Measurements from ENCODE around the gene HINT2.

The HINT2 gene

DNA sequence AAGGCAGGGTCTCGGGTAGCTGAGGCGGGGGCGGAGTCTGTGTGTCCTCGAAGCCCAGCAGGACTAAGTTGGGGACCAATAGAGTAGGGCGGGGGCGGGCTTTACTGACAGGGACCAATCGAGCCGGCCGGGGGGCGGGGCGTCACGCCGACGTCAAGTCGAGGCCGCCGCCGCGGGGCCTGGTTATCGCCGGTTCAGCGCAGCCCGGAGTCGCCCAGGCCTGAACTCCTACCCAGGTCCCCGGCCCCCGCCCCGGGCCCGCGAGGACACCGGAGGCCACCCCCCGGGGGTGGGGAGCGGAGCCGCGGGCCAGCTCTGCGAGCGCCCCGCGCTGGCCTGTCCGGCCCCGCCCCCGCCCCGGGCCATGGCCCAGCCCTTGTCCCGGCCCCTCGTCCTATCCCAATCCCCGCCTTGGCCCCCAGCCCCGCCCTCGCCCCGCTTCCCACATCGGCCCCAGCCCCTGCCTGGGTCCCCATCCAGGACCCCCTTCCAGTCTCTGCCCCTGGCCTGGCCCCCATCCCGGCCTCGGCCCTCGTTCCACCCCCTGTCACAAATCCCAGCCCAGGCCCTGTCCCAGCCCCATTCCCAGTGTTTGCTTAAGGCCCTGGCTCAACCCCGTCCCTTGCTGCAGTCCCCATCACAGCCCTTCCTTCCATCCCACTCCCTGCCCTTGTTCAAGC lies 14.4 kb upstream of the HINT2 start, which contains the start of gene TMEM8B:
TSS of gene TMEM8B (plus strand) at position 145 of the 680 bp plus-strand sequence. CDS start at position 365, 220 bp downstream.
- H3K9me2 ChIP-seq (replicated peaks; ENCODE audit: low read depth, low read length): no peaks in the 10 kb centered on the region
- H3K4me1 ChIP-seq (ENCODE audit: insufficient read depth, low read length, poor library complexity, severe bottlenecking): peaks cover 54% of the 10 kb centered on the region
- H3K4me3 ChIP-seq (ENCODE audit: low read length, poor library complexity, severe bottlenecking): peak within 1 kb of the TSS; percentile 84
- no peaks in the 10 kb centered on the region for H3K9me3 ChIP-seq (ENCODE audit: insufficient read depth, low read depth, low read length)
- no peaks in the 10 kb centered on the region for H3F3A ChIP-seq (ENCODE audit: low read depth)
- no peaks in the 10 kb centered on the region for H4K20me1 ChIP-seq (ENCODE audit: insufficient read depth, low read length, poor library complexity, severe bottlenecking)
- no peaks in the 10 kb centered on the region for H3K36me3 ChIP-seq (ENCODE audit: insufficient read depth, low read length)
- H3K27me3 ChIP-seq (ENCODE audit: insufficient read depth, low read length, poor library complexity, severe bottlenecking): no peaks in the 10 kb centered on the region
- H3K79me2 ChIP-seq (ENCODE audit: insufficient read depth, low read length): no peaks in the 10 kb centered on the region
- peak within 1 kb of the TSS; percentile 95 for H3K4me2 ChIP-seq (ENCODE audit: low read depth, low read length, poor library complexity, severe bottlenecking)
- H3K9ac ChIP-seq (ENCODE audit: low read depth, low read length, poor library complexity, severe bottlenecking): peak within 1 kb of the TSS; percentile 79
- H2AFZ ChIP-seq (ENCODE audit: low read length): peak within 1 kb of the TSS; percentile 99
- TF ChIP-seq EZH2phosphoT487 (IDR thresholded peaks at IDR 0.05; ENCODE audit: borderline replicate concordance) (no peak), CTCF (conservative IDR thresholded peaks at IDR 0.05; ENCODE audit: low read length) (no peak)

- peak within 1 kb of the TSS; percentile 84 for H3K4me3 ChIP-seq (ENCODE audit: low read length, poor library complexity, severe bottlenecking)
- H3K9me3 ChIP-seq (ENCODE audit: insufficient read depth, low read depth, low read length): no peaks in the 10 kb centered on the region
- peak within 1 kb of the TSS; percentile 95 for H3K4me2 ChIP-seq (ENCODE audit: low read depth, low read length, poor library complexity, severe bottlenecking)
- no peaks in the 10 kb centered on the region for H3K9me2 ChIP-seq (replicated peaks; ENCODE audit: low read depth, low read length)
- TF ChIP-seq EZH2phosphoT487 (IDR thresholded peaks at IDR 0.05; ENCODE audit: borderline replicate concordance) (no peak), CTCF (conservative IDR thresholded peaks at IDR 0.05; ENCODE audit: low read length) (no peak)
- H3K79me2 ChIP-seq (ENCODE audit: insufficient read depth, low read length): no peaks in the 10 kb centered on the region
- peak within 1 kb of the TSS; percentile 79 for H3K9ac ChIP-seq (ENCODE audit: low read depth, low read length, poor library complexity, severe bottlenecking)
- peak within 1 kb of the TSS; percentile 99 for H2AFZ ChIP-seq (ENCODE audit: low read length)
- no peaks in the 10 kb centered on the region for H3F3A ChIP-seq (ENCODE audit: low read depth)
- H4K20me1 ChIP-seq (ENCODE audit: insufficient read depth, low read length, poor library complexity, severe bottlenecking): no peaks in the 10 kb centered on the region
- H3K27me3 ChIP-seq (ENCODE audit: insufficient read depth, low read length, poor library complexity, severe bottlenecking): no peaks in the 10 kb centered on the region
- peaks cover 49% of the 10 kb centered on the region for H3K4me1 ChIP-seq (ENCODE audit: insufficient read depth, low read length, poor library complexity, severe bottlenecking)
- H3K36me3 ChIP-seq (ENCODE audit: insufficient read depth, low read length): no peaks in the 10 kb centered on the region
These were observed 13.9 kb upstream of the HINT2 start, which contains the start of gene FAM221B for GRCh38 chr9:35828716-35829083. Gene FAM221B (minus strand): TSS chr9:35828732. CDS start chr9:35826161, 2,571 bp downstream.

- Histone ChIP-seq H3K36me3 (ENCODE audit: insufficient read depth, low read length) (no peaks in the 10 kb centered on the region), H2AFZ (ENCODE audit: low read length) (no peak overlapping the region), H3K4me2 (ENCODE audit: low read depth, low read length, poor library complexity, severe bottlenecking) (no peak overlapping the region), H3K79me2 (ENCODE audit: insufficient read depth, low read length) (no peaks in the 10 kb centered on the region), H3K9ac (ENCODE audit: low read depth, low read length, poor library complexity, severe bottlenecking) (no peak overlapping the region), H4K20me1 (ENCODE audit: insufficient read depth, low read length, poor library complexity, severe bottlenecking) (no peaks in the 10 kb centered on the region), H3K4me3 (ENCODE audit: low read length, poor library complexity, severe bottlenecking) (no peak overlapping the region), H3K27me3 (ENCODE audit: insufficient read depth, low read length, poor library complexity, severe bottlenecking) (no peaks in the 10 kb centered on the region), H3K9me3 (ENCODE audit: insufficient read depth, low read depth, low read length) (no peaks in the 10 kb centered on the region), H3K4me1 (ENCODE audit: insufficient read depth, low read length, poor library complexity, severe bottlenecking) (peaks cover 37% of the 10 kb centered on the region), H3F3A (ENCODE audit: low read depth) (no peaks in the 10 kb centered on the region), H3K9me2 (replicated peaks; ENCODE audit: low read depth, low read length) (no peaks in the 10 kb centered on the region)
- TF ChIP-seq CTCF (conservative IDR thresholded peaks at IDR 0.05; ENCODE audit: low read length) (no peak), EZH2phosphoT487 (IDR thresholded peaks at IDR 0.05; ENCODE audit: borderline replicate concordance) (no peak)
These were observed 12.6 kb upstream of the HINT2 start for GRCh38 chr9:35827486-35827885.

Measured in Loucy (cell line).